NCI-H1417 treated with DMSO at 0.1 percent for 48 hours (cell line): Measurements from ENCODE around the gene MRE11.
A peak's percentile ranks its signal among the peaks of the same experiment; 100 is the strongest.

Experiments used
- DNase-seq: peaks from one replicate; lab custom pipeline; 2025; lab: John Stamatoyannopoulos, UW

The MRE11 gene

DNA sequence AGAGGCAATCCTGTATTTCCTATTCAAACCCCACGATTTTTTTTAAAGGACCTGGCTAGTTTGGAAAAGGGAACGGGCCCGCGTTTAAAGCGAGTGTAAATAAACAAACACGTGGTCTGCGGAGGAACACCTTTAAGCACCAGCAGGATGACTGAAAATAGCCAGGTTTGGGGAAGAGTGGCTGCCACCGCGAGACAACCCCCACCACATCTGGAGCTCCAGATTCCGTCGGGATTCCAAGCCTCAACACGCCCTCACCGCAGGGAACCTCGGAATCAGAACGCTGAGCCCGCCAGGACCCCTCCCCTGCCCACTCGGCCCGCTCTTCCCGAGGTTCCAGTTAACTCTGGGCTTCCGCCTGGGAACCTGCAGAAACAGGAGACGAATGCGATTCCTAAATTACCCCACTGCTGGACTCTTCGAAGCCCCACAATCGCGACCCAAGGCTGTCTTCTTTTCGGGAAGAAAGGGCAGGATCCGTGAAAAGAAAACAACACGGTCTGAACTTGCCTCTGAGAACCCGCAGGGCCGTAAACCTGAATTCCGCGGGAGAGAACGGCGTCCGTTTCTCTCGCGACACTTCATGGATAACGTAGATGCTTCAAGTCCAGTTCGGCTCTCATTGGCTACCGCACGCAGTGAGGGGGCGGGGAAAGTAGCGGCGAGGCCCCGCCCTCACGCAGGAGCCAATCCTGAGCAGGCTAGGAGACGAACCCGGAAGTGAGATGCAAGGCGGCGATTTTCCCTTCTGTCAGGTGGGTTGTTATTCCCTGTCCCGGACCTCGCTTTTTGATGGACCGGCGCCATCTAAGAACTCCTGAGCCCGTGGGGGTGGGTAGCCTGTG lies at the start of gene MRE11, which contains the start of gene ANKRD49:
Gene MRE11 (minus strand): TSS at position 564 of the 845 bp plus-strand sequence. CDS start 1,043 bp downstream, outside the sequence.
Gene ANKRD49 (plus strand): TSS at position 704 of the 845 bp plus-strand sequence. CDS start 2,710 bp downstream, outside the sequence.
- DNase-seq: peak; percentile 92

DNA sequence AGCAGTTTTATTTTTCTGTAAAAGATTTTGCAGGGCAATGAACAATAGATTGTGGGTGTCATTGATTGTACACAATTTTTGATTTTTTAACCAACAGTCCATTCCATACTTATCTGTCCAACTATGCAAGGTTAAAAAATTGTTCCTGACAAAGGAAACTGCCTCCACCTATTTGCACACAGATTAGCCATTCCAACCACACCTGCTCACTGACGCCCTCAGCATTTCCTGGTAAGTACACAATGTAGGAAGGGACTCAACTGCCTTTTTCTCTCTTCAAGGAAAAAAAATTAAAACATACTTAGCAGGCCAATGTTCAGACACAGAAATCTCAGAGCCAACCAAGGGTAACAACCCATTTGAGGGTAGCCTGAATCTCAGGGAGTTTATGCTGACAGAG lies 45.8 kb upstream of the MRE11 start:
- DNase-seq: no peak

DNA sequence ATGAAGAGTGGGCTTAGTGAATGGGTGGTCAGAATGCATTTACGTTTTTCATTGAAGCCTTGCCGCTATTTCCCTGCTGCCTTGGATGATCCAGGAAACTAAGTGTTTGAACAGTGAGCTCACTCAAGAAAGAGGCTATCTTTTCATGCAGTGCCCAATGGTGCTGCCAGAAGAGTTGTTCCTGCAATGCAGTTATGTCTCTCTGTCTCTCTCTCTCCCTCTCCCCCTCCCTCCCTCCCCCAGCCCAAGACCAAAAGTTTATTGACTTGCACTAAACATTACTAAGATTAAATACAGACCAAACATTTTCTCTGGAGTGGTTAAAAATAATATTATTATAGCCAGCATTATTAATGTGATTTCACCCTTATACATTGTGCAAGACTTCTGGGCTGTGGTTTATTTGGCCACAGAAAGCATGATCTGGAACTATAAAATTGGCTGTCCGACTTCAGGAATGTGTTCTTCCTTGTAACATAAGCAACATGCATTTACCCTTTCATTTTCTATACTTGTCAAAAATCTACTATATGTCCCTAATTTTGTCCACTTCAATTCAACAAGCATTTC lies 43.5 kb upstream of the MRE11 start:
- no peak for DNase-seq

DNA sequence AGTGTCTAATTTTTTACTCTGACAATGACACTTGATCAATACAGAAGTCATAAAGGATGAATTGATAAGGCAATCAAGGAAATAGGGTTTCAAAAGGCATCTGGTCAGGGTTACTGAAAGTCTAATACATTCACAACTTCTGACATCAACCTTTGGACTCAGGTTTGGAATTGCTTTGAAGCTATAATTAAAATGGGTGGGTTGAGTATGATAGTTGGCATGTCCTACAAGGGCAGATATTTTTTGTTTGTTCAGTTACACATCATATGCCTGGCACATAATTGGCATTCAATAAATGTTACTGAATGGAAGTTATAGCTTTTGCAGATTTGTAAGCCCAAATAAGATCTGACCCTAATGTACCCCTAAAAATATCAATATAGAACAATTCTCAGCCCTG lies 42.7 kb upstream of the MRE11 start:
- no peak for DNase-seq

DNA sequence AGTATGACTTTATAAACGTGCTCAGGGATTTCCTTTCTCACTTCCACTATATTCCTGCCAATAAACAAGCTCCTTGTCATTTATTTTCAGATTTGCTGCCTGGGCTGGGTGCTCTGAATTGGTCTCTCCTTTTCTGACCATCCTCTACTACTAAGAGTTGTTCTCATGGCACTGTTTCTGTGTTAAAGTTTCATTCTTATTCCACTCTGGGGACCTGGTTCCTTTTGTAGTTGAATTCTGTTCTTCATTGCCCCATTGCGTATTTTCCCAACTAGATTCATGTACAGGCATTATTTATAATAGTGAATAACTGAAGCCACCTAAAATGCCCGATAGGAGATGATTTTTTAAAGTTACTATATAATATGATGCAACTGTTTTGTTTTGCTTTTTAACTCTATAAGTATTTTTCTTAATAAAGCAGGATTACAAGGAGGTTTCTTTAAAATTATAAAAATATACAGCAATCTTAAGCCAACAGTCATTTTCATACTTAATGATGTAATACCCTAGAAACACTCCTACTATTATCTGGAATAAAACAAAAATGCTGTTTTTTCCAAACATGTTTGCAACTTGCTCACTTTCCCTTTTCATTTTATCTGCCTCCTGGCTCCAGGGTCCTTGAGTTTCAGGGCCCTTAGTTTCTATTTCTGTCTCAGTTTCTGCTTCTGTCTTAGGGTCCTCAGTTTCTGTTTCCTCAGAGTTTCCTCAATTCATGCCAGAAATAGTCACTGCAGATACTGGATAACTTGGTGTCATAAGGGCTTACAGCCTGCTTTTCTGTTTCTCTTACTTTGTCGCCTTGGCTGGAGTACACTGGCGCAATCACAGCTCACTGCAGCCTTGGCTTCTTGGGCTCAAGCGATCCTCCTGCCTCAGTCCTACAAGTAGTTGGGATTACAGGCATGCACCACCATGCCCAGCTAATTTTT lies 40.3 kb upstream of the MRE11 start:
- DNase-seq: no peak

DNA sequence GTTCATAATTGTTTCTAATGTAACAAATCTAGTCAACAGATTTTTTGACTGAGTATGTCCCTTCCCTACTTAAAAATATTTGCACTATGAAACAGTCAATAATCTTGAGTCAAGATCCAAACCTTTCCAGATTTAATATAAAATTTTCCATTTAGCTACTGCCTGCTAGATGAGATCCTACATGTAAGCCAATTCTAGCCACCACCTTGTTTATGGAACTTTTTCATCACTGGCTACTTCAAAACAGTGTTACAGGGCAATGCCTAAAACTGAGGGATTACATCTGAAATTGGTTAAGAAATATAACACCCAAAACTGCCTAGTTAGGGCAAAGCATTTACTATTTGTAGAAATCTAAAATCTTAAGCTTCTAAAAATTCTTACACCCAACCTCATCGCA lies 39.6 kb upstream of the MRE11 start:
- no peak for DNase-seq

DNA sequence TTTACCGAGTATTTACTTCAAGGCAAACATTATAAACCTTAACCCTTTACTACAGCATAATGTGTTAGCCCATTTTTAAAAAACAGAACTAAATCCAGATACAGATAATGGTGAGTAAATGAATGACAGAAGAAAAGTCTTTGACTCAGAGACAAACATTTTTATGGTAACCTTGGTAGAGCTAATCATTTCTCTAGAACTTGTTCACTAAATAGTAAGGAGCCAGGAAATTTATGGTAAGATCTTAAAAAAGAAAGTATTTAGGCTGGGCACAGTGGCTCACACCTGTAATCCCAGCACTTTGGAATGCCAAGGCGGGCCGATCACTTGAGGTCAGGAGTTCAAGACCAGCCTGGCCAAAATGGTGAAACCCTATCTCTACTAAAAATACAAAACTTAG lies 38.6 kb upstream of the MRE11 start:
- no peak for DNase-seq

DNA sequence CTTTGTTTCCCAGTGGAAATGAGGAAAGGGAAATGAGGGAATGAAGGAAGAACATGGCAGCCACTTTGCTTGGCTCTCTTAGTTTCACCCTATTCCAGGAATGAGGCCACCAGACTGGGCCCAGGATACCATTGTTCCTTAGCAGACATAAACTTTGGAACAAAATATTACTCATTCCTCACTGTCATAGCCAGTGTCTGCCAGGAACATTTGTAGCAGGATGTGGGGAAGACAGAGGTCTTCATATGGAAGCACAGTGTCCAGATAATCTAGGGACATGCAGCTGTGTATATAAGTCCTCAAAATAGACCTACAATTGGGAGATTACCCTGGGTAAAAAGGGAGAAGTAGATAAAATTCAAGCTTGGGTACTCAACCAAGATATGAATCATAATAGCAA lies 34.9 kb upstream of the MRE11 start:
- DNase-seq: no peak

DNA sequence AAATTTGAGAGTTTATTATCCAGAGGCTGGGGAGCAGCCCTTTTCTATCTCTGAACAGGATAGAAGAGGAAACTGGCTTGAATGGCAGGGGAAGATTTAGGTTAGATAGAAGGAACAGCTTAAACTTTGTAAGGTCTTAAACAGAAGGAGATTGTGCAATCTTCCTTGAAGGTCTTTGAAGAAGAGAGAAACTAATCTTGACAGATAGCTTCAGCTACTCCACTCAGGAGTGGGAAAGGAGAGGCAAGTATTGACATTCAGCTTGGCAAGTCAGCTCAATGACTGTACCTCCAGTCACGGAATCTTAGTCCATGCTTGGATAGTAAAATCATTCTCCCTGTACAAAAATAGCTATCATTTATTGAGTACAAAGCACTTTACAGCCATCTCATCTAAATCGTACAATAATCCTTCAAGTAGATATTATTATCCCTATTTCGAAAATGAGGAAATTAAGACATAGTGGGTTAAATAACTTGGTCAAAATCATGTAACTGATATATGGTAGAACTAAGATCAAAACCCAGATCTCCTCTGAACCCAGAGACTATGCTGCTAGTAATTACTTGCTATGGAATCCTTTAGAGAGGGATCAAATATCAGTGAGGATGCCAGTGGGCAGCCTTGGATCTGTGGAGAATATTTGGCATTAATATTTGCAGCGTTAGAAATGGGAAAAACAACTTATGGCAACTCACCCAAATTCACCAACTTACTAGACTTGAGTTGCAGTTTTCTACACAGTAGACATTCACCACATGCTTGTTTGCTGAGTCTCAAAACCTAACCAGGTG lies 33.2 kb upstream of the MRE11 start:
- DNase-seq: no peak

DNA sequence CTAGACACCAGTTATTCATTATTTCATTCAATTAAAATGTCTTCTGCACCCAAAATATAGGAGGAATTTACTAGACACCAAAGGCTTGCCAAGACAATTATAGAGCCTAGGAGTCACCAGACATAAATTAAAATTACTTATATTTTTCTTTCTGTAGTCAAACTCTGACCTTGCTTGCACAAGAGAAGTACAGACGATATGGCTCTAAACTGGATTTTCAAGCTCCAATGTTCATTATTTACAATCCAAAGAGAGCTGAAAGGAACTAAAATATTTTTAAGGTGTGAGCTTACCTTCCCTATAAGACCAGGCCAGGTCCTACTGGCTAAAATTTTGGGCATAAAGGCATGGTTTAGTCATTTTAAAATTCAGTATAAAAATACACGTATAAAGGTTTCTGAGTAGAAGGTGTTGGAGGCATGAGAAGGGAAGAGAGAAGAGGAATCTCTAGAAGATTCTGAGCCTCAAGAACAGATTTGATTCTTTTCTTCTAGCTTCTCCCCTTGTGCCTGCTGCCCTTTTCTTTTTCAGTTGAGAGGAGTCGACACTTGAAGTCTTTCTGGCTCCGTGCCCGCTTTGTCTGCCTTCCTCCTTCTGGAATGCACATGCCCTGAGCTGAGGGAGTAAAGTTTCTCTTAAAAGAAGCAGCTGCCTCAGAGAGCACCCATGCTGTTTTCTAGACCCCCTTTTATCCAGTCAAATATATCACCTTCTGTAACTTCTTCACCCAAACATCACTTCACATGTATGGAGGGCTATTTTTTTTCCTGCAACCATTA lies 32.1 kb upstream of the MRE11 start:
- DNase-seq: no peak

DNA sequence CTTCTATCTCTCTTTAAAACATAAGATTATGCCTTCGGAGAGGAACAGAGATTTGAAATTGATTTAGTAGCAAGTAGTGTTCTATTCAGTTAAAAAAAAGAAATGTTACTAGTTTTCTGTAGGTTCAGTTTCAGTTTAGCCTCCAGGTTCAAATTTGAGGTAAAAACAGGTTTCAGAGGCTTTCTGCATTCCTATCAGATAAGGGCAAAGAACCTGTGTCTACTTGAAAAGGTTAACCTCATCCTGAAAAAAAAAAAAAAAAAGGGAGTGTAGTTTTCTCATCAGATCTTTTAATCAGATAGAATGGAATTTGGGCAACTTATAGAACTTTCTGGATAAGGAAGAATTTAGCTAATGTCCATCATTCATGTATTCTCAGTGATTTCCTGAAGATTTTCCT lies 30.7 kb upstream of the MRE11 start:
- no peak for DNase-seq

DNA sequence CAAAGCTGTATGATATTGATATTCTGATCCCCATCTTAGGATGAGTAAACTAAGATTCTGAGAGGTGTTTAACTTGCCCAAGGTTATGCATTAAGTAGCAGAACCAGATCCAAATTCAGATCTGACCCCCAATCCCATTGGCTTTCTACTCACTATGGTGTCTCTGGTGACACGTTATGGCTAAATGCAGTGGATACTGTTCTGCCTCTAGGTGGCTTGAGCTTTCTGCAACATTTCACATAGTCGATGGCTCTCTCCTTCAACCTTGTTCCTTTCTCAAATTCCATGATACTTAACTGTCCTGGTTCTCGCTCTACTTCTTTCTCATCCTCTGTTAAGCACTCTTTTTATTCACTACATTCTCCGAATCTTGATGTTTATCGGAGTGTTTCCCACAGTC lies 28.0 kb upstream of the MRE11 start:
- no peak for DNase-seq

DNA sequence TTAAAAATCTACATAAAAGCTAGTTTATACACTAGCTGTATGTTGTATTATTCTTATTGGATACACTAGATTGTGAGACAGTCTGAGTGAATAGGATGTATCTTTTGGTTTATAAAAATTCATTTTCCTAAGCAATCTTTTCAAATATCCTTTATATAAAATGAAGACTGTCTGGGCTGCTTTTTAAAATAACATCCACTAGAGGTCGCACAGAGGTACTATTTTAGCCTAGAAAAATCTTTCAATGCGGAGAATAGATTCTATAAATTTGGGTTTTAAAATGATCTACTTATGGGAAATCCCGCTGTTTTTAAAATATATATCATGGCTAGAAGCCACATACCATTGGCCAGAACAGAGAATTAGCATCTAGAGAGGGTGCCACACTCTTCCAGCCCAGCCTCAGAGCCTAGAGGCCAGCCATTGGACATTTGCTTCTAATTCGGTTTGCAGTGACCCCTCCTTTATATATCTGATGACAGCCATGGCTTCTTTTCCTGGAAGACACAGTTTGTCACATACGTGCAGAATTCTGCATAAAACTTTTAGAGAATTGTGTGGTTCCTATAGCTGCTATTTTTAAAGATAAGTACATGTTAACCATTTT lies 25.9 kb upstream of the MRE11 start:
- no peak for DNase-seq

DNA sequence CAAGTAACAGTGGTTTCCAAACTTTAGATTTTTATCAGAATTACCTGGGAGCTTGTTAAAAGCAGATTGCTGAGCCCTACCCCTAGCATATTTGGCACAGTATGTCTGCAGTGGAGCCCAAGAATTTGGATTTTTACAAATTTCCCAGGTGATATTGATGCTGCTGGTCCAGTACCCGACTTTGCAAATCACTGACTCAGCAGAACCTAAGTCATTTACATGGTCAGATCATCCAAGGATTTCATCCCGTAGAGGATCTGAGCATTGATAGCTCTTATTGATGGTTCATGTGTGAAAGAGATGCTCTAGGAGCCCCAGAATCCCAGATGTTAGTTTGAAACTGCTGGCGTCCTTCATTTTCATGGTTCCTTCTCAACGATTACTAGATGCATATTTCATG lies 24.7 kb upstream of the MRE11 start:
- no peak for DNase-seq

DNA sequence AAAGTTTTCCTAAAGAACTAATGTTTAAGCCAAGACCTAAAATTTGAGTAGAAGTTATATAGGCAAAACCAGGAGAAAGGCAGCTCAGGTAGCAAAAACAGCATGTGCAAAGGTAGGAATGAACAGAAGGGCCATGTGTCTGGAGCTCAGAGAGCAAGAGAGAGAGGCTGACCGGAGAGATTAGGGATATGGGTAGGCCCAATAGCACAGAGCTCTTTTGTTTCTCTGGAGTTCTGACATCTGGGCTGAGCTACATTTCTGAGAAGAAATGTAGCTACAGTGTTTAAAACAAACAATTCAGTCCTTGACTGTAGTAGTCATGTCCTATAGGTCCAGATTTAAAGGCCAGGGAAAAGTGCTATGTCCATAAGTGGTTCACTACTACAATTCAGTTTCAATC lies 23.1 kb upstream of the MRE11 start:
- DNase-seq: no peak

DNA sequence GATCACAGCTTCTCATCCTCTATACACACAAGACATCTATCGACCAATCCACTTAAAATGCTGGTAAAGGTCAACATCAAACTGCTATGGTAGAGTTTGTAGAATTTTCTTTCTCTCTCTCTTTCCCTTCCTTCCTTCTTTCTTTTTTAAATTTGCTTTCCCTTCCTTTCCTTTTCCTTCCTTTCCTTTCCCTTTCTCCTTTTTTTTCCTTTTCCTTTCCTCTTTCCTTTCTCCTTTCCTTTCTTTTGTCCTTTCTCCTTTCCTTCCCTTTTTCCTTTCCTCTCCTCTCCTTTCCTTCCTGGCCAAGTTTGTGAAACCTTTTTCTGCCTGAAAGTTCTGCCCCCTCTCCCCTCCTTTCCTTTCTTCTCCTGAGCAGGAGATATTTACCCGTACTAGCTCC lies 21.8 kb upstream of the MRE11 start:
- DNase-seq: no peak

DNA sequence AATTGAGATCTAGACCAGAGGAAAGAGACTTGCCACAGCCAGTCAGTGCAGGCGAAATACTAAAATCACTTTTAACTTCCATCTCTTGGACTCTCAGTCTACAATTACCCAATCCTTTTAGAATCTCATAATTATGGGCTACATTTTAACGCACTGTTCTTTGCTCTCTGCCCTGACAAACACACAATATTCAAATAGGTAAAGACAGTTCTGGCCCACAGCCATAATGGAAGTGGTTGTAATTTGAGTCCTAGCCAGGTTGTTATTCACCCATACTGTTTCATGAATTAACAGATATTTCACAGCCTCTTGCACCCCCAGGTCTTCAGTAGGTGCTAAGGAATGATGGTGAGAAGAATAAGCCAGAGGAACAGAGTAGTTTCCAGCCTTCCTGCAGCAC lies 19.4 kb upstream of the MRE11 start:
- DNase-seq: no peak

DNA sequence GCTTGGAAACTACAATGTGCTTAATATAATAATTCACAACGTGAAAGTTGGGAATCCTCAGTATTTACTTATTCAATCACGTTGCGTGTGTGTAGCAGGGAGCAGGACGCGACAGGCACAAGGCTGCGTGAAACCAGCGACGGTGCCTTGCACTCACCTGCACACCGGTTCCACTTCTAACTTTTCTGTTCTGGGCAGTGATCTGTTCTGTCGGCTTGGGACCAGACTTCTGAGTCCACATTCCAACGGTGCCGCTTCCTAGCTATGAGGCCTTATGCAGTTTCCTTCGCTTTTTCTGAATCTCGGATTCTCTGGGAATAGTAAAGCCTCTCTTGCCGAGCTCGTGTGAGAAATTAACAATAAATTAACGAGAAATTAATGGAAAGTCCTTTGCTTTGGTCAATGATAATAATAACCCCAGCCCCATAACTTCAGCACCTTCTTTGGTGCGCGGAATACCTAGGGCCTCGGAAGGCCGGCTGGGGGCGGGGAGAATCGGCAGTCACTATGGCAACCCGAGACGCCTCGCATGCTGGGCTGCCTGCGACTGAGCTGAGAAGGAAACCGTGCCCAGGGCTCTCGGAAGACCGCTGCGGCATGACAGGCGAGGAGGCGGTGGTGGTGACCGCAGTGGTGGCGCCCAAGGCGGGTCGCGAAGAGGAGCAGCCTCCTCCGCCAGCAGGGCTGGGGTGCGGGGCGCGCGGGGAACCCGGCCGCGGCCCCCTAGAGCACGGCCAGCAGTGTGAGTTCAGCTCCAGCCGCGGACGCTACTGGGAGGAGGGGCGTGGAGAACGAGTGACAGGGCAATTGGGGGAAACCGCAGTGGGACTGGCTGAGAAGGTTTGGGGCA lies 18.5 kb upstream of the MRE11 start, which contains the start of gene C11orf97:
Gene C11orf97 (plus strand): TSS at position 530 of the 850 bp plus-strand sequence. CDS start 68 bp downstream, at position 598.
- no peak for DNase-seq

DNA sequence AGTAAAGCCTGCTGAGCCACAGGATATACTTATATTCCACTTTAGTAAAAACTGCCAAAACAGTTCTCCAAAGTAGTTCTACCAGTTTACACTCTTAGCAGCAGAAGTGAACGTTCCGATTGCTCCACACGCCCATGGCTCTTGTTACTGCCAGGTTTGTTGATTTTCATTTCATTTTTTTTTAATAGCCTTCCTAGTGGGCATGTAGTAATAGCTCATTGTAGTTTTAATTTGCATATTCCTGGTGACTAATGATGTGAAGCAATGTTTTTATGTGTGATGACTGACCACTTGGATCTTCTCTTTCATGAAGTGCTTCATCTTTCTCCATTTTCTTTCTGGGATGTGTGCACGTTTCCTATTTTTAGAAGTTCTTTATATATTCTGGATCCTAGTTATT lies 13.8 kb upstream of the MRE11 start:
- no peak for DNase-seq
